Kidney (tissue), 14 donors: ENCODE results near the gene LCNL1. TPM values are rescaled to one million over a fixed set of nuclear protein-coding genes. Genes with fewer than 3 reads are reported as not detected.

Experiments used
- DNase-seq, 5 donors: peaks; one replicate each; pipeline ENCODE4 v3.0.0-alpha.2; 2013 to 2020
- FAIRE-seq: peaks from 2 replicates; lab custom pipeline; 2012; peaks lifted over from hg19 to GRCh38; lab: Jason Lieb, UNC
- H3K27ac ChIP-seq, 2 donors: one replicate each; pipeline ENCODE4 v1.7.0; 2013; ENCODE audit warnings: low read depth in 2 of 2, low read length in 2 of 2, inconsistent platforms in 1 of 2
- H3K27me3 ChIP-seq: one replicate; pipeline ENCODE4 v1.7.1; 2013; ENCODE audit warnings: low read length, inconsistent platforms; ENCODE audit not compliant: control insufficient read depth, insufficient read depth
- H3K36me3 ChIP-seq, 3 donors: one replicate each; pipeline versions ENCODE4 v1.7.0 to v1.7.1; 2013; ENCODE audit warnings: low read length in 3 of 3, control low read depth in 1 of 3, inconsistent platforms in 1 of 3; ENCODE audit not compliant: insufficient read depth in 3 of 3, control insufficient read depth in 2 of 3
- H3K4me1 ChIP-seq, 3 donors: one replicate each; pipeline versions ENCODE4 v1.7.0 to v1.7.1; 2013; ENCODE audit warnings: low read length in 3 of 3, inconsistent platforms in 1 of 3, low read depth in 1 of 3; ENCODE audit not compliant: control insufficient read depth in 2 of 3, insufficient read depth in 2 of 3
- H3K4me3 ChIP-seq, 3 donors: one replicate each; pipeline versions ENCODE4 v1.7.0 to v1.8.1; 2013; ENCODE audit warnings: low read length in 3 of 3, control low read depth in 1 of 3, inconsistent platforms in 1 of 3
- H3K9ac ChIP-seq, 3 donors: one replicate each; pipeline versions ENCODE4 v1.7.0 to v1.7.1; 2013; ENCODE audit warnings: low read length in 3 of 3, control low read depth in 1 of 3, inconsistent platforms in 1 of 3
- H3K9me3 ChIP-seq, 3 donors: one replicate each; pipeline versions ENCODE4 v1.7.0 to v1.7.1; 2013; ENCODE audit warnings: low read length in 3 of 3, control low read depth in 1 of 3, inconsistent platforms in 1 of 3; ENCODE audit not compliant: control insufficient read depth in 2 of 3, insufficient read depth in 1 of 3
- intact Hi-C: fragments of 100-400 bp; cut with DNase I; formaldehyde crosslinking; loops from one replicate; pipeline ENCODE4 v1.11.1; 2022
- polyA plus RNA-seq: library from polyadenylated mRNA; stranded (reverse); fragments of 350-450 nt; fragmentation: Illumina TruSeq; extraction: RNeasy Lipid Tissue Mini Kit (QIAGEN cat#74804); gene quantifications from one replicate; pipeline ENCODE4 v1.2.3, GENCODE V29; 2014; ENCODE audit warnings: low read depth, low replicate concordance; ENCODE audit not compliant: insufficient read depth
- total RNA-seq: library from RNA; stranded (reverse); fragmentation: NEBNext Ultra II Directional; extraction: Animal tissue kit (Norgen Biotek cat#: 25700); gene quantifications from one replicate; pipeline ENCODE4 v1.2.1, GENCODE V29; 2021
- TF ChIP-seq, protein P1 (sequence below): IDR thresholded peaks from 3 replicates; pipeline ENCODE4 v1.5.1; 2012; ENCODE audit warnings: mild to moderate bottlenecking, moderate library complexity, borderline replicate concordance; ENCODE audit not compliant: insufficient read depth; ENCODE audit errors: extremely low read depth
- donor health status: control.
- donor health status: control.
- donor health status: control.
- donor health status: control.
- donor health status: control.
- donor health status: DM: yes; HTN: yes; CAD: no.
- donor health status: Normal renal cell carcinoma (clear cell type).

The LCNL1 gene
- total and polyA plus RNA-seq, 2 donors from 2014 or later, result 0.54 to 1.4 TPM

DNA sequence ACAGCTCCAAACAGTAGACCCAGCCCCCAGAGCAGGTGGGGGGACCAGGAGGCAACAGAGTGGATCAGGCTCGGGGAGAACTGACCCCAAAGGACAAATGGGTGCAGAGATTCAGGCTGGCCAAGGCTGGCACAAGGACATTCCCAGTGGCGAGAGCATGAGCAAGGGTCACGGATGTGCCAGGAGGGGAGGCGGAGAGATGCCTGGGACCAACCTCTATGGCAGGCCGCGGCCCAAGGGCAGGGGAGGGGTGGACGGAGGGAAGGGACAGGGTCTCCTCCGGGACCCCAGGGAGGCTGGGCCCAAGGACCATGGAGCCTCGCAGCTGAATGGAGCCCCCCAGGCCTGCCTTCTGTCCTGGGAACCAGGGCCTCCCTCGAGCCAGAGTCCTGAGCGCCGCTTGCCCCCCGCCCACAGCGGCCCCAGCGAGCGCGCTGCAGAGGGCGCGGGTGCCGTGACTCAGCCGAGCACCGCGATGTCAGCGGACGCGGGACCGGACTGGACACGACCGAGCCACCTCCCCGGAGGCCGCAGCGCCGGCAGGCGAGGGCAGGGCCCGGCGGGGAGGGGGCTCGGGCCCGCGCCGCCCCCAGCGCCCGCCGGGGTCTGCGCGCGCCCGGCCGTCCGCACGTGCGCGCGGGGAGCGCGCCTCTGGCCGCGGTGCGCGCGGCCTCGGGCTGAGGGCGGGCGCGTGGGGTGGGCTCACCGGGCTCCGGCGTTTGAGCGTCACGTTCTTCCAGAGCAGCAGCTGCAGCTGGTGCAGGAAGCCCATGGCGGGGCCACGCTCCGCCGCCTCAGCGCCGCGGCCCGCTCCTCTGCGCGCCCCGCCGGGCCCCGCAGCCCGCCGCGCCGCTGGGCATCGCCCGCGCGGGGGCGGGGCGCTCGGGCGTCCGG is 44.8 kb downstream of the LCNL1 start, which contains the start of gene ABCA2:
Gene ABCA2 (minus strand): TSS at position 869 of the 894 bp plus-strand sequence. CDS start 97 bp downstream, at position 772.
- H3K27ac ChIP-seq, result peak within 1 kb of the TSS; percentile 11 to 54
- H3K9me3 ChIP-seq, result no peaks in the 10 kb centered on the region
- H3K27me3 ChIP-seq, result no peaks in the 10 kb centered on the region
- TF ChIP-seq, protein P1, sequence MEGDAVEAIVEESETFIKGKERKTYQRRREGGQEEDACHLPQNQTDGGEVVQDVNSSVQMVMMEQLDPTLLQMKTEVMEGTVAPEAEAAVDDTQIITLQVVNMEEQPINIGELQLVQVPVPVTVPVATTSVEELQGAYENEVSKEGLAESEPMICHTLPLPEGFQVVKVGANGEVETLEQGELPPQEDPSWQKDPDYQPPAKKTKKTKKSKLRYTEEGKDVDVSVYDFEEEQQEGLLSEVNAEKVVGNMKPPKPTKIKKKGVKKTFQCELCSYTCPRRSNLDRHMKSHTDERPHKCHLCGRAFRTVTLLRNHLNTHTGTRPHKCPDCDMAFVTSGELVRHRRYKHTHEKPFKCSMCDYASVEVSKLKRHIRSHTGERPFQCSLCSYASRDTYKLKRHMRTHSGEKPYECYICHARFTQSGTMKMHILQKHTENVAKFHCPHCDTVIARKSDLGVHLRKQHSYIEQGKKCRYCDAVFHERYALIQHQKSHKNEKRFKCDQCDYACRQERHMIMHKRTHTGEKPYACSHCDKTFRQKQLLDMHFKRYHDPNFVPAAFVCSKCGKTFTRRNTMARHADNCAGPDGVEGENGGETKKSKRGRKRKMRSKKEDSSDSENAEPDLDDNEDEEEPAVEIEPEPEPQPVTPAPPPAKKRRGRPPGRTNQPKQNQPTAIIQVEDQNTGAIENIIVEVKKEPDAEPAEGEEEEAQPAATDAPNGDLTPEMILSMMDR, result no peak
- H3K4me3 ChIP-seq, result peak within 1 kb of the TSS in 2 of 3 donors; percentile 38 to 62
- FAIRE-seq, result no peak
- intact Hi-C loops, result loop anchor here (10.0 kb wide), 1 partner anchor 73 kb away; the partner anchor contains the start of gene LCN12
- peak in 3 of 5 donors; percentile 38 to 76 (median 39) for DNase-seq
- H3K36me3 ChIP-seq, result no peaks in the 10 kb centered on the region
- peak within 1 kb of the TSS in 2 of 3 donors; percentile 69 for H3K9ac ChIP-seq
- peaks cover 0 to 39% (median 20%) of the 10 kb centered on the region in 3 donors for H3K4me1 ChIP-seq

GRCh38 chr9:137028263-137029057 is 45.7 kb downstream of the LCNL1 start:
- FAIRE-seq (no peak), DNase-seq (peak in 4 of 5 donors; percentile 61 to 84 (median 74))
- TF ChIP-seq, protein P1, result peak; percentile 55
- peak overlapping the region in 1 of 2 donors; percentile 11 for H3K27ac ChIP-seq
- peak overlapping the region in 2 of 3 donors; percentile 38 to 57 for H3K4me3 ChIP-seq
- H3K4me1 ChIP-seq, result peaks cover 0 to 39% (median 20%) of the 10 kb centered on the region in 3 donors
- H3K27me3 ChIP-seq, result no peaks in the 10 kb centered on the region
- H3K36me3 ChIP-seq, result no peaks in the 10 kb centered on the region
- peak overlapping the region in 2 of 3 donors; percentile 61 to 69 for H3K9ac ChIP-seq
- H3K9me3 ChIP-seq, result no peaks in the 10 kb centered on the region
- intact Hi-C loops, result loop anchor here (10.0 kb wide), 1 partner anchor 74 kb away; the partner anchor contains the start of gene LCN12

DNA sequence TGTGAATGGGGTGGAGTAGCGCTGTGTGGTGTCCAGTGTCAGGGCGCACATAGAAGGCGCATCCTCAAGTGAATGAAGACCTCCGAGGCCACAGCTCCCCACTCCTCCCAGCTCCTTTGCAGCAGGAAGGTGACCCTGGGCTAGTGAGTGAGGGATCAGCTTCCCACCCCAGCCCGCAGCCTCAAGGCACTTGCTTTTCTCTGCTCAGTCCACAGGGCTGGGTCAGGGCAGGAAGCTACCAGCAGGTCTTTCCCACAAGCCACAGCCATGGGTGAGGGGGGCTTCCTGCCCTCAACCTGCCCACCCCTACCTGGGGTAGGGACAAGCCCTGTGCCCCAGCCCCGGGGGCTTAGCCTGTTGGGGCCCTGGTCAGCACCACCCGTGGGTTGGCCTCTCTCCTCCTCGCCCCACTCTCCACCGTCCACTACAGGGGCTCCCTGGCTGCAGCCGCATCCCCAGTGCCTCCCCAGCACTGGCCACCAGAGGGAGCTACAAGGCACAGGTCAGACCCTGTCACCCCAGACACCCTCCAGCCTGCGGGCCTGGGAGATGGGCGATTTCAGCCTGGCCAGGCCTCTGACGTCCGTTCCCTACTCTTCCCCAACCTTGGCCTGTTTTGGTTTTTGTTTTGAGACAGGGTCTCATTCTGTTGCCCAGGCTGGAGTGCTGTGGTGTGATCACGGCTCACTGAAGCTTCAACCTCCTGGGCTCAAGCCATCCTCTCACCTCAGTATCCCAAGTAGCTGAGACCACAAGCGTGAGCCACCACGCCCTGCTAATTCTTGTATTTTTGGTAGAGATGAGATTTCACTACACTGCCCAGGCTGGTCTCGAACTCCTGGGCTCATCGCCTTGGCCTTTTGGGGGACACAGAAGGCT is 46.5 kb downstream of the LCNL1 start:
- no peak overlapping the region for H3K27ac ChIP-seq
- H3K9ac ChIP-seq, result no peak overlapping the region
- H3K27me3 ChIP-seq, result no peaks in the 10 kb centered on the region
- no peaks in the 10 kb centered on the region for H3K36me3 ChIP-seq
- TF ChIP-seq, protein P1, result peak; percentile 76
- peaks cover 0 to 39% (median 20%) of the 10 kb centered on the region in 3 donors for H3K4me1 ChIP-seq
- FAIRE-seq, result no peak
- no peaks in the 10 kb centered on the region for H3K9me3 ChIP-seq
- H3K4me3 ChIP-seq, result peak overlapping the region in 1 of 3 donors; percentile 57
- DNase-seq, result peak; percentile 58 to 91 (median 70)
- intact Hi-C loops, result loop anchor here (10.0 kb wide), 1 partner anchor 74 kb away; the partner anchor contains the start of gene LCN12
